A673 (cell line): ENCODE measurements around the gene HOXD8. TPM values are rescaled to one million over a fixed set of nuclear protein-coding genes. Genes with fewer than 3 reads are reported as not detected.

Source experiments
- BruUV-seq: library from RNA; stranded (reverse); fragments of 400-500 nt; replicated peaks from 2 replicates; lab custom pipeline; 2021; lab: Mats Ljungman, UMichigan
- CTCF ChIA-PET: fragments of 300-600 bp; sonication (Branson Sonifier 250); formaldehyde crosslinking; loops from one replicate; lab custom pipeline; 2022; ENCODE audit warnings: antibody characterized with exemption; lab: Charles Lee
- POLR2A ChIA-PET: fragments of 300-600 bp; sonication (Branson Sonifier 250); formaldehyde crosslinking; loops from one replicate; lab custom pipeline; 2022; ENCODE audit warnings: antibody characterized with exemption; ENCODE audit not compliant: low non-redundant PET; lab: Charles Lee
- DNase-seq: peaks from one replicate; pipeline ENCODE4 v3.0.0-alpha.2; 2015; ENCODE audit warnings: low spot score
- H3K27ac ChIP-seq: fragments of 200-600 bp; sonication (generic); 2 replicates; pipeline ENCODE4 v1.5.1; 2016; ENCODE audit warnings: mixed run types, low read depth, mild to moderate bottlenecking, mixed read lengths, antibody characterized with exemption, low read length; ENCODE audit not compliant: poor library complexity, severe bottlenecking
- H3K27me3 ChIP-seq: fragments of 200-600 bp; sonication (generic); replicated peaks from 2 replicates; pipeline ENCODE4 v1.6.1; 2017; ENCODE audit warnings: mixed run types, low read depth, mild to moderate bottlenecking, mixed read lengths, antibody characterized with exemption, low read length; ENCODE audit not compliant: insufficient read depth, poor library complexity
- H3K36me3 ChIP-seq: fragments of 200-600 bp; sonication (generic); 2 replicates; pipeline ENCODE4 v1.6.1; 2016; ENCODE audit warnings: mixed run types, mild to moderate bottlenecking, mixed read lengths, antibody characterized with exemption, low read length; ENCODE audit not compliant: insufficient read depth, poor library complexity, severe bottlenecking
- H3K4me1 ChIP-seq: fragments of 200-600 bp; sonication (generic); 2 replicates; pipeline ENCODE4 v1.6.1; 2017; ENCODE audit warnings: mixed run types, mild to moderate bottlenecking, mixed read lengths, antibody characterized with exemption, low read length; ENCODE audit not compliant: insufficient read depth, poor library complexity, severe bottlenecking
- H3K4me3 ChIP-seq: fragments of 200-600 bp; sonication (generic); 2 replicates; pipeline ENCODE4 v1.5.1; 2016; ENCODE audit warnings: low read depth, mixed run types, mild to moderate bottlenecking, mixed read lengths, low read length; ENCODE audit not compliant: poor library complexity, severe bottlenecking
- H3K9me3 ChIP-seq: fragments of 200-600 bp; sonication (generic); 2 replicates; pipeline ENCODE4 v1.6.1; 2016; ENCODE audit warnings: mixed run types, low read depth, mild to moderate bottlenecking, mixed read lengths, antibody characterized with exemption, low read length; ENCODE audit not compliant: poor library complexity, severe bottlenecking
- EZH2 ChIP-seq: fragments of 200-600 bp; sonication (generic); IDR thresholded peaks from 2 replicates; pipeline ENCODE4 v1.6.1; 2017; ENCODE audit warnings: borderline replicate concordance, low read depth, mild to moderate bottlenecking, mixed read lengths, antibody characterized with exemption, low read length; ENCODE audit not compliant: poor library complexity, severe bottlenecking
- intact Hi-C: fragments of 100-400 bp; cut with micrococcal nuclease; formaldehyde crosslinking; loops from one replicate; pipeline ENCODE4 v1.10.0; 2022; ENCODE audit not compliant: unreplicated experiment
- total RNA-seq: library from RNA; stranded (reverse); gene quantifications from 2 replicates; pipeline ENCODE4 v1.2.3, GENCODE V29; 2021
- TF ChIP-seq, protein P1 (sequence below): fragments of 300-800, 200-600 bp; sonication (generic); conservative IDR thresholded peaks from 2 replicates; pipeline ENCODE4 v1.5.1; 2017; ENCODE audit warnings: low read depth, mild to moderate bottlenecking, antibody characterized with exemption, low read length, moderate library complexity, mixed read lengths

Gene HOXD8
- total RNA-seq, 1 experiment from 2014 or later, result 56.8 TPM

DNA sequence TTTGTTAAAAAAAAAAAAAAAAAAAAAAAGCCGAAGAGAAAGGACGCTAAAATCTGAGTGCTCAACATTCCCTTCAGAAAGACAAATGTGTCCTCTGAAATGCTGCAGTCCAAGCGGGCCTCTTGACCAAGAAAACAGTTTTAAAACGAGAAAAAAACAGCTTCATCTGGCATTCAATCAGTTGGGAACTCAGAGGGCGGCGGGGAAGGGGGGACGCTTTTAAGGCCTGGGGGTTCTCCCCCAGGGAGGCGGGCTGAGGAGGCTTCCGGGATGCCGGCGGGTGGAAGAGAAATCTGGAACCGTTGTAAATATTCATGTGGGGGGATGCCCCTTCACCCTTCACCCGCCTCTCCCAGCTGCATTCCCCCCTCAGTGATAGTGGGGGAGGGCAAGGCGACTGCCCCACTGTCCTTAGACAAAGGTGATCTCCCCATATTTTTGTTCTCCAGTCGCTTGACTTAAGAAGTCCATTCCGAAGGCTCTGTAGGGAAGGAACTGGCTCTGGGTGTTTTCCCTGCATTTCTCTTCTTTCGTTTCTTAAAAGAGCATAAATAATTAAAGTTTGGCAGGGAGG, 25.7 kb upstream of the HOXD8 start:
- no peaks in the 10 kb centered on the region for H3K9me3 ChIP-seq
- H3K4me1 ChIP-seq, result peaks cover 29% of the 10 kb centered on the region
- no TSS peak for BruUV-seq
- no peaks in the 10 kb centered on the region for H3K27me3 ChIP-seq
- TF ChIP-seq, protein P1, sequence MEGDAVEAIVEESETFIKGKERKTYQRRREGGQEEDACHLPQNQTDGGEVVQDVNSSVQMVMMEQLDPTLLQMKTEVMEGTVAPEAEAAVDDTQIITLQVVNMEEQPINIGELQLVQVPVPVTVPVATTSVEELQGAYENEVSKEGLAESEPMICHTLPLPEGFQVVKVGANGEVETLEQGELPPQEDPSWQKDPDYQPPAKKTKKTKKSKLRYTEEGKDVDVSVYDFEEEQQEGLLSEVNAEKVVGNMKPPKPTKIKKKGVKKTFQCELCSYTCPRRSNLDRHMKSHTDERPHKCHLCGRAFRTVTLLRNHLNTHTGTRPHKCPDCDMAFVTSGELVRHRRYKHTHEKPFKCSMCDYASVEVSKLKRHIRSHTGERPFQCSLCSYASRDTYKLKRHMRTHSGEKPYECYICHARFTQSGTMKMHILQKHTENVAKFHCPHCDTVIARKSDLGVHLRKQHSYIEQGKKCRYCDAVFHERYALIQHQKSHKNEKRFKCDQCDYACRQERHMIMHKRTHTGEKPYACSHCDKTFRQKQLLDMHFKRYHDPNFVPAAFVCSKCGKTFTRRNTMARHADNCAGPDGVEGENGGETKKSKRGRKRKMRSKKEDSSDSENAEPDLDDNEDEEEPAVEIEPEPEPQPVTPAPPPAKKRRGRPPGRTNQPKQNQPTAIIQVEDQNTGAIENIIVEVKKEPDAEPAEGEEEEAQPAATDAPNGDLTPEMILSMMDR, result no peak
- no peak for TF ChIP-seq EZH2
- ChIA-PET CTCF (interaction anchor here (0.7 kb wide), 2 partner anchors 774 to 988 kb away, joined by 3 to 8 read pairs; no protein-coding TSS in a partner anchor), POLR2A (no interaction called here)
- peak overlapping the region; percentile 94 for H3K27ac ChIP-seq
- peaks cover under 1% of the 10 kb centered on the region for H3K36me3 ChIP-seq
- intact Hi-C loops, result no loop called here
- DNase-seq, result peak; percentile 75
- peak overlapping the region; percentile 73 for H3K4me3 ChIP-seq

DNA sequence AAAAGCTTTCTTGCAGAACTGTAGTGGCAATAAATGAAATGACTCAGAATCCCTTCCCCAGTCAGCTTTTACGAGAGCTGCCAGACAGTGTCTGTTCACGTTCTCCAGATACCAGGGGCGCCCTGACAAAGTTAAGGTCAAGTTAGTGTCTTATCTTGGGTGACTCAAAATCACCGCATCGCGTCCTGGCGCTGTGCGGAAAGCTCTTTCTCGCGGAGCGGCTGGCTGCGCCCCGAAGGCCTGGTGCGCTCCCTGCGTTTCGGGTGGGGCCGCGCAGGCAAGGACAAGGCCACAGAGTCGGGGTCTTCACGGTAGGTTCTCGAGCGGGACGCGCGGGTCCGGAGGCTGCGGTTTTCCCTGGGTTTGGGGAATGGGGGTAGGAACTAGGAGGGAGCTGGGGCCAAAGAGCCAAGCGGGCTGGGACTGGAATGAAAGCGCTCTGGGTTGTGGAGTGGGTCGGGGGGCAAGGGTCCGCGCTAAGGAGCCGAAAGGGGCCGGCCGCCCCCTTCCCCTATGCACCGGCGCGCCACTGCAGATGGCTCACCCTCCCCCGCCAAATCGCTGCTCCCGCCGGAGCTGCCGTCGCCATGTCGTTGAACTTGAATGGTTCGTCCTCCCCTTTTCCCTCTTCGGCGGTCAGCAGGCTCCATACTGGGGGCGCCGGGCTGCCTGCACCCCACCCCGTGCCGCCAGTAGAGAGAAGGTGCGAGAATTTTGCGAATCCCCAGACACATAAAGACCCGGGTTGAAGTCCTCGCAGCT, 25.0 kb upstream of the HOXD8 start:
- H3K27me3 ChIP-seq, result no peaks in the 10 kb centered on the region
- POLR2A ChIA-PET, result interaction anchor here (0.5 to 1.0 kb wide), 2 partner anchors 552 to 1142 kb away, joined by 3 to 17 read pairs; no protein-coding TSS in a partner anchor
- TF ChIP-seq EZH2, result no peak
- TF ChIP-seq, protein P1, result peak; percentile 23; the same call in 1 of the 2 replicates
- peak overlapping the region; percentile 94 for H3K27ac ChIP-seq
- peaks cover 29% of the 10 kb centered on the region for H3K4me1 ChIP-seq
- CTCF ChIA-PET, result interaction anchor here (0.6 to 1.0 kb wide), 5 partner anchors 7 to 987 kb away, joined by 3 to 8 read pairs (median 4); no protein-coding TSS in a partner anchor
- peak overlapping the region; percentile 73 for H3K4me3 ChIP-seq
- peaks cover 7% of the 10 kb centered on the region for H3K36me3 ChIP-seq
- no TSS peak for BruUV-seq
- intact Hi-C loops, result no loop called here
- DNase-seq, result peak; percentile 84
- H3K9me3 ChIP-seq, result no peaks in the 10 kb centered on the region

DNA sequence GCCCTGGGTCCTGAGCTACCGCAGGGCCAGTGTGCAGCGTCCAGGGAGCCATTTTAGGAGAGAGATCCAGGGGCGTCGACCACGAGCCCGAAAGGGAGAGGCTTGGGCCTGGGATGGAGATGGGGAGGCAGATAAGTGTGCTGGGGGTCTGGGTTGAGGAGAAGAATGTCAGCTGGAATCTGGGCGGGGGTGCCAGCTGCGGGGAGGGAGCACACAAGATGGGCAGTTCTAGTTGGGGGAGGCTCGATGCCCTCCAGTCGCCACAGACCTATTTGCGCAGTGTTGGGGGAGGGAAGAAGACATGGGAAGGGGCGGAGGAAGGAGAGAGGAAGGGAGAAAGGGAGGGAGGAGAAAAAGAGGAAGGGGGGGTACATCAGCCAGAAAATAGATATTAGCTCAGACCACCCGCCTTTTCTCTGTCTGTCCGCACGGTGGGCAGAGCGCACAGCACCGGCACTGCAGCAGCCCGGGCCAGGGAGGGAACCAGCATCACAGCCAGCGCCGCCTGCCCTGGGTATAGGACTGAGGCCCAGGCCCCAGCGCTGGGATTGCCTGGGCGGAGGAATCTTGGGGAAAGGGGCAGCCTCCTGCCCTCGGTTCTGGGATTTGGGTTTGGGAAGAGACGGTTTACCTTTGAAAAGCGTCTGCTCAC, 24.3 kb upstream of the HOXD8 start:
- intact Hi-C loops, result no loop called here
- TF ChIP-seq, protein P1, result no peak
- no peak for TF ChIP-seq EZH2
- DNase-seq, result peak; percentile 86
- ChIA-PET POLR2A (interaction anchor here (0.5 to 1.0 kb wide), 2 partner anchors 551 to 1141 kb away, joined by 3 to 17 read pairs; no protein-coding TSS in a partner anchor), CTCF (interaction anchor here (0.6 to 1.0 kb wide), 2 partner anchors 8 to 547 kb away, joined by 3 to 4 read pairs; no protein-coding TSS in a partner anchor)
- no peaks in the 10 kb centered on the region for H3K27me3 ChIP-seq
- no TSS peak for BruUV-seq
- H3K4me1 ChIP-seq, result peaks cover 29% of the 10 kb centered on the region
- H3K9me3 ChIP-seq, result no peaks in the 10 kb centered on the region
- H3K4me3 ChIP-seq, result peak overlapping the region; percentile 73
- peaks cover 15% of the 10 kb centered on the region for H3K36me3 ChIP-seq
- H3K27ac ChIP-seq, result peak overlapping the region; percentile 94
